GM21723 (cell line): ENCODE data around the gene NCF1.
"Not testable (repeated sequence)": the region's sequence is repeated elsewhere in the genome, so short reads cannot be mapped to it uniquely, and the experiment has no call there.

Experiments
- ATAC-seq: cut with Tn5 transposase; IDR thresholded peaks from one replicate; pipeline ENCODE4 v1.9.1; 2021; ENCODE audit warnings: mild to moderate bottlenecking, moderate library complexity; ENCODE audit not compliant: unreplicated experiment

The NCF1 gene

DNA sequence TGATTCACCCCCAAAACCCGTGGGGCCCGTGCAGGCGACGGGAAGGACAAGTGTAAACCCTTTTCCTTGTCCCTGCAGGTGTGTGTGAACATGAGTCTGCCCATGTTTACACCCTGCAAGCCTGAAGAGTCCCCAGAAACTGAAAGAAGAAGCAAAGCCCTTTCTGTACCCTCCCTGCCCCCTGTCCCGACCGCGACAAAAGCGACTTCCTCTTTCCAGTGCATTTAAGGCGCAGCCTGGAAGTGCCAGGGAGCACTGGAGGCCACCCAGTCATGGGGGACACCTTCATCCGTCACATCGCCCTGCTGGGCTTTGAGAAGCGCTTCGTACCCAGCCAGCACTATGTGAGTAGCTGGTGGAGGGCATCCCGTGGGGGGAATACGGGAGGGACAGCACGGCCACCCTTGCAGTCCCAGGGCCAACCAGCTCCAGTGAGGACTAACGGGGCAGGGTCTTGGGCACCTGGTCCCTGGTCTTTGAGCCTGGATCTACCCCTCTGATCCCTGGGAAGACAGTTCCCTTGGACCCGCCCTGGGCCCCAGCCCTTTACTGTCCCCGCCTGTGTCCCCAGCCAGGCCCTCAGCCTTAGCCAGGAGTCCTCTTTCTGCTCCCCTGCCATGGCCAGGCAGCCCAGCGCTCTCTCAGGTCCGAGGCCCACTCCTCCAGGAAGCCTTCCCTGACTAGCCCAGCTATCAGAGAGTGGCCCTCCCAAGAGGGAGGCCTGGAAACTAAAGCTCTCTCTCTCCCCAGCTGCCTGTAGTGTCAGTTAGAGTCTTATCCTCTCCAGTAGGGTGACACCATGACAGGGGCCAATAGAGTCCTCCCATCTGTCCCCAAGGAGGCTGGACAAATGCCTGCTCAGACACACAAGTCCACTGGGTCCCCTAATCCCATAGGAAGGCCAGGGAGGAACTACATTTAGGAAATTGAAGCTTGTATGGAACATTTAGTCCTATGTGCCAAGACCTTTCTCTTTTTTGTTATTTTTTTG lies at the start of gene NCF1:
NCF1 (plus strand) TSS at position 252 of the 991 bp plus-strand sequence; CDS start at position 273, 21 bp downstream.
- ATAC-seq, result peak; percentile 79

DNA sequence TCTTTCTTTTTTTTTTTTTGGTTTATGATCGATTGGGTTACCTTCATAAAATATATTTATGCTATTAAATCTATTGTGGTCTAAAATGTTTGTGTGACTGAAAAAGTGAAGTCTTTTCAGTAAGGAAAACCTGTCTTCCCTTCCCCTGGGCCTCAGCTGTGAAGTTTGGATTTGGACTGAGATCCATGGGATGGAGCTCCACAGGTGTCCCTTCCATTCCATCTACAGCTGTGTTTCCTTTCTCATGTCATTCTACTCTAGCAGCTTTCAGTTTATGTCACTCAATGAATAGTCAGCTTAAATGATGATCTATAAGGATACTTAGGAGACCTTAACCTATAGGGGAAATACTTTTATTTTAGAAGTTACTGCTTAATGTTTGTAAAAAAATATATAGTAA lies 48.0 kb upstream of the NCF1 start:
- ATAC-seq, result no peak

DNA sequence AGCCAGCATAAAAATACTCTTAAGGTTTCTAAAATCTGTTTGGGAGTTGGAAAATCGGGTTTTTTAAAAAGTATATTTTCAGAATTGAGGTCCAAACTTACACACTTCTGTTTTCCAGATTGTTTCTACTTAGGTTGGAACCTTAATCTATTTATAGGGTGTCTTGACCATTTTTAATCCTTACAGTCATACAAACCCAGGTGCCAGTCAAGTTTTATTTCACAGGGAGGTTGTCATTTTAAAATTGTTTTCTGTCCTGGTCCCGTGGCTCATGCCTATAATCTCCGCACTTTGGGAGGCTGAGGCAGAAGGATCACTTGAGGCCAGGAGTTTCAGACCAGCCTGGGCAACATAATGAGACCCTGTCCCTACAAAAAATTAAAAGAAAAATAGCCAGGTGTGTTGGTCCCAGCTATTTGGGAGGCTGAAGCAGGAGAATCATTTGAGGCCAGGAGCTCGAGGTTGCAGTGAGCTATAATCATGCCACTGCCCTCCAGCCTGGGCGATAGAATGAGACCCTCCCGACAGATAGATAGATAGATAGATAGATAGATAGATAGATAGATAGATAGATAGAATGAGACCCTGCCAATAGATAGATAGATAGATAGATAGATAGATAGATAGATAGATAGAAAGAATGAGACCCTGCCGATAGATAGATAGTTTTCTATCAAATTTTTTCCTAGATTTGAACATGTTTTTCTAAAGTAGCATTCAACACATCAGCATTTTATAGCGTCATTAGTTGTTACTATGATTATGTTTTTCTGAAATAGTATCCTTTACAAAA lies 47.3 kb upstream of the NCF1 start:
- ATAC-seq, result no peak

DNA sequence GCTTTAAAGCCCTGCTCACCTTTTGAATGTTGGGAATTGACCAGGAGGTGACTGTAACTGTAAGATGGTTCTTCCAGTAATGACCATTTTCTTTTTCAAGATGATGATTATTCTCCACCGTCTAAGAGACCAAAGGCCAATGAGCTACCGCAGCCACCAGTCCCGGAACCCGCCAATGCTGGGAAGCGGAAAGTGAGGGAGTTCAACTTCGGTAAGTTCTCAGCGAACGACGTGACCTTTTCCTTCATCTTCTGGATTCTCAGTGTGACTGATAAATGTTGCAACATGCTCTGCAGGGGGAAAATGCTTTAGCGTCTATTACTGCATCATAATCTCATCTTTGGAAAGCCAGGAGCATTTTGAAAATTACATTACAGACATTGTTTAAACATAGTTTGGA lies 45.1 kb upstream of the NCF1 start:
- not testable (repeated sequence) for ATAC-seq

DNA sequence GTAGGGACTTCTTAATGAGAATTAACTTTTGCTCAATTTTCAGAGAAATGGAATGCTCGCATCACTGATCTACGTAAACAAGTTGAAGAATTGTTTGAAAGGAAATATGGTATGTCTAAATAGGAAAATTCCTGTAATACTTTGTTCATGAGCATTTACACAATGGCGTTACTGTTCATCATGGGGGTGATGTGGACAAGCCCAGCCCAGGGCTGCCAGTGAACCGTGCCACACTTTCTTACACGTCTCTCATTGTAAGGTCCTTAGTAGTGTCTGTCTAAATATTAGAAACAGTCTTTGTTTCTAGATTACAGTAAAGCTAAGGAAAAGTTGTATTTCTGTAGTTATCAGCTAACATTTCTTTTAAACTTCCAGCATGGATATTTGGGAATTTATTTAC lies 43.6 kb upstream of the NCF1 start:
- not testable (repeated sequence) for ATAC-seq

DNA sequence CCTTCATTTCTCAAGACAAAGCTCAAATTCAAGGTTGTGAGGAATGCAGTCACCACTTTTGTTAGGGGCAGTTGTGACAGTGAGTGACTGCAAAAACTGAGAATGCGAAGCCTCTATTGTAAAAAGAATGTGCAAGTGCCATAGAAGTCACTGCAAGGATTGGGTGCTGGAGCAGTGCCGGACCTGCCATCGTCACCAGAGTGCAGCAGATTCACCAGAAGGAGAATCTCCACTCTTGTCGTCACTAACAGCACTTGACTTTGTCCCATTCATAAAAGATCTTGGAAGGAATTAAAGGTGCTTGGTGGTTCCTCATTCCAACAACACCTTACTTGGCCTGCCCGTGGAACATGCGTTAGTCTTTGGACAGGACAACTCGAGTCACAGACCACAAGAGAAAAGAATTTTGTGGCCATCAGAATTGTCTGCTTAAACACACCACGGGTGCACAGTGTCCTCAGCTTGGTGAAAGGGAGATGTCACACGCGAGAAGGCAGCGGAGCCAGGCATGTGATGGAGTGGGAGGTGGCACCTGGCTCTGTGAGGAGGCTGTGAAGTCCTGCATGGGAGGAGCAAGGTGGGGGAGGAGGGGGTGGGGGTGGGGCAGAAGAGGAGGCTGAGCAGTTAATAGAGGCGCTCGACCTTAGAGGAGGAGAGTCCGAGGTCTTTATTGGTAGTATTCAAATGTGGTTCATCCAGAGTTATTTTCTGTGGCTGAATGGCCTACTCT lies 33.7 kb upstream of the NCF1 start:
- not testable (repeated sequence) for ATAC-seq

DNA sequence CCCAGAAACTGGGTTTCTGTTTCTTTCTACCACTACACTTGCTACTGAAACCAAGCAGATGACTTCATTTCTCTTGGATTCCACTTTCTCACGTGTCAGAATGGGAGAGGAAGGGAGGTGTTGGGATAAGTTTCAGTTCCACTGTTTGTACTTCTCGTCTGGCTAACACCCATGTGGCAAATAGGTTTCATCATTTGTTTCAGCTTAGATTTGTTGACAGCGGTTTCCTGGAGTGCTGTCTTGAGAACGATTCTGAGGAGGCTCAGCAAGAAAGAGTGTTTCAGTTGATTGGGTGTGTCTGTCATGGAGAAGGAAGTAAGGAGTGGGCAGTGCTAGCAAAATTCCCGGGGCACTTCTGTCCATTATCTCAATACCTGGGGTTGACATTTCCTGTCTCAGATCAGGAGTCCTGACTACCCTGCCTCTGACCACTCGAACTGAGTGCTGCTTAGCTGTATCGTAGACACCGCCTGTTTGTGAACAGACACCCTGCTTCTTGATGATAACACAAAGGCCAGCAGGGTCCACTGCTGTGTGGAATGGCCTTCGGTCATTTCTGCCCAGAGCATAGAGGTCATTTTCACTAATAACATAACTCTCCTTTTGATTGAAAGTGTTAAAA lies 29.8 kb upstream of the NCF1 start:
- ATAC-seq, result not testable (repeated sequence)

DNA sequence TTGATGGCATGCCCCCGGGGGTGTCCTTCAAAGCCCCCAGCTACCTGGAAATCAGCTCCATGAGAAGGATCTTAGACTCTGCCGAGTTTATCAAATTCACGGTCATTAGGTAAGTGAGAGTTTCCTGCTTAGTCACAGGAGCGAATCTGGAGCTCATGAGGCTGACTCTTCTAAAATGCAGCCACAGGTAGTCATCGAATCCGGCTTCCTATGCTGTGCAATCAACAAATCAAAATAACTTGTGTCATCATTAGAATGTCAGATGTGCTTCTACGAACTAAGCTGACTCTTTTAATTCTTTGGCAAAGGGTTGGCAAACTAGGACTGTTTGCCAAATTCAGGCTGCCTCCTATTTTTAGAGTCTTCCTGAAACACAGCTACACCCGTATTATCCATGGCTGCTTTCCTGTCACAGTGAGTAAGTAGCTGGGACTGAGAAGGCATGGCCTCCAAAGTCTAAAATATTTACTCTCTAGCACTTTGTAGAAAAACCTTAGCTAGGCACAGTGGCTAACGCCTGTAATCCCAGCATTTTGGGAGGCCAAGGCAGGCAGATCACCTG lies 19.8 kb upstream of the NCF1 start:
- not testable (repeated sequence) for ATAC-seq

DNA sequence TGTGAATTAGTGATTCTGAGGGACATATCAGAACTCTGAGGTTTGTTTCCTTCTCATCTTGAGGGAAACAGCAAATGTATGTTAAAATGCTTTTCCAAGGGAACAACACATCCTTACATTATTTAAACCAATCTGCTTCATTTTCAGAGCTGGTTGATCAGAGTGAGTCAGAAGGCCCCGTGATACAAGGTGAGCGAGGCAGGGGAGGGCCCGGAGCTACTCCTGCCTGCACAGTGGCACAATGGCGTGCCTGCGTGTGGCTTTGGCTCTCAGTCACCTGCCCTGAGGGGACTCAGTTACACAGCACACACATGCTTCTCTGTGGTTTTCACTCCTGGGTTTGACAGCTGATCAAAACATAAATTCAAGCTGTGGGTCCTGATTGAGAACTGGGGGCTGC lies 17.1 kb upstream of the NCF1 start:
- not testable (repeated sequence) for ATAC-seq

DNA sequence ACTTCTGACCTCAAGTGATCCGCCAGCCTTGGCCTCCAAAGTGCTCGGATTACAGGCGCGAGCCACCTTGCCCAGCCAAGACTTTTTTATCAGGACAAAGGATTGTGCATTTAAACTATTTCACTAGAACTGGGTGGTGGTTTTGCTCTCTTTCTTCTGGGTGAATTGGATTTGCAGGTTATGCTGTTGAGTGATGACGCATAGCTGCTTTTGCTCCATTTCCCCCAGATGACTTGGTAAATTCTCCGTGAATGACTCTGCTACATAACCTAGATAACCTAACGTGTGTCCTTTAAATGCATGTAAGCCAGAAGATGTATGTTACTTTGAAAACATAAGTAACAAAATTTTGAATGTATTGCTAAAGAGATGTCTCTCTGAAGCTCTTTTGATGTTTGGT lies 15.5 kb upstream of the NCF1 start:
- not testable (repeated sequence) for ATAC-seq

DNA sequence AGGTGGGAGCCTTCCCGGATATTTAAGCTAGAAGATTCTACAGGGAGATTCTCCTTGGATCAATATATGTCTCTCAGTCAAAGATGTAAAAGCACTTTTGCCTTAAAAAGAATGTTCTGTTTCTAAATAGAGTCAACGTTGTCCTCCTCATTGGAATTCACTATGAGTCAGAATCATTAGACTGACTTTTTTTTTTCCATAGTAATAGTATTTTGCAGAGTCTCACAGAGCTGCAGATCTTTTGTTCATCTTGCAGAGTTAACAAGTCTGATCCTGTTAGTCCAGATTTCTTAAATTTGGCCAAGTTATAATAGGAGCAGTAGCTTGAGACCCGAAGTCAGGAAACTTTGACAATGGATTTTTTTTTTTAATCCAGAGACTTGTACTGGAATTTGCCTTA lies 14.8 kb upstream of the NCF1 start:
- not testable (repeated sequence) for ATAC-seq

DNA sequence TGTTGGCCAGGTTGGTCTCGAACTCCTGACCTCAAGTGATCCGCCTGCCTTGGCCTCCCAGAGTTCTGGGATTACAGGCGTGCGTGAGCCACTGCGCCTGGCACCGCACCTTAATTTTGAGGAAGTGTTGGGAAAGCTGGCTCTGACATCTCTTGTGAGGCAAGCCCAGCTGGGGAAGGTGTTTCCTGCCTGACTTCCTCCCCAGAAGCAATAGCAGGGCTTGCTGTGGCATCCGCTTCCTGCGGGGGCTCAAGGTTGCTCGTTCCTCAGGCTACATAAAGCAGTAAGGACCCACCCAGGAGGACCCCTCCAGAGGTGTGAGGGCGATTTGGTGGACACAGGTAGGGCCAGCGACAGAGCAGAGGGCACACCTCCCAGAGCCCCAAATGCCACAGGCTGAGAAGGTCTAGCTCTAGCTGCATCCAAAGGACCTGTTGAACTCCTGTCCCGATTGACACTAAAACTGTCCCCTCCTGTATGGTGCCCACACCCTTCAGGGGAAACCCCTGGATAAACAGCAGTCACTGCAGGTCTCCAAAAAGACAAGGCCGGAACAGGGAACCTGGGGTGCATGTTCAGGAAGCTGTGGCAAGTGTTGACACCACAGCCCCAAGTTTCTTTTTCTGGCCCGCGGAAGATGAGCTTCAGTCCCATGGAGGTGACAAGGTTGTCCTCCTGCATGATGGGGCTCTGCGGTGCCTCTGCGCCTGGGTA lies 8.4 kb upstream of the NCF1 start:
- ATAC-seq, result peak; percentile 43

DNA sequence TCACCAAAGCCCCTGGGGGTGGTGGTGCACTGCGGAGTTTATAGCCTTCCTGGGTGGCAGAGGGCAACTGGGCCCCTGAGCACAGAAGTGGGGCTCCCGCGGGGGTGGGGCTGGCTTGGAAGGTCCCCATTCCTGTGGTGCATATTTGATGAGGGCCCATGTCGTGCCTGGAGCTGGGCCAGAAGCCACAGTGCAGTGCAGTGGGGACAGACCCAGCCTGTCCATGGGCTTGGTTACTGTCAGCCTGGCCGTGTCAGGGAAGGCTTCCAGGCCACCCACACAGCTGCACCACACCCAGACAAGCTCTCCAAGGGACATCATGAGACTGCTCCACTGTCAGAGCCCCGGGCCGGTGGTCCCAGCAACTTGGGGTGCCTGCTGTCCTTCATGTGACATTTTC lies 7.3 kb upstream of the NCF1 start:
- ATAC-seq, result peak; percentile 41

DNA sequence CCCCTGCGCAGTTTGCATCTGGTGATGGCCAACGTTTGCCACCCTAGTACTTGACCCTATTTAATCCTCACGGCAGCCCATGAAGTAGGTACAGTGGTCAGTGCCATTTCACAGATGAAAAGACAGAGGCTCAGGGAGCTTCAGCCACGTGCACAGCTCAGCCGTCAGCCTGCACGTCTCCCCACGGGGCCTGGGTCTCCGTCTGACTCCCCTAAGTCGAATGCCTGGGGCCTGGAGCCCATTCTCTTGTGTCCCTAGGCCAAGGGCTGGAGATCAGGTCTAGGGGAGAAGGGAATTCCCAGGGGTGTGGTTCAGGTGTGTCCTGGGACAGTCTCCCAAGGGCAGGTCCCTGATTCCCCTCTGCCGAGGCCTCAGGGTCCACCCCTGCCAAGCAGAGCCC lies 6.8 kb upstream of the NCF1 start:
- ATAC-seq, result not testable (repeated sequence)

DNA sequence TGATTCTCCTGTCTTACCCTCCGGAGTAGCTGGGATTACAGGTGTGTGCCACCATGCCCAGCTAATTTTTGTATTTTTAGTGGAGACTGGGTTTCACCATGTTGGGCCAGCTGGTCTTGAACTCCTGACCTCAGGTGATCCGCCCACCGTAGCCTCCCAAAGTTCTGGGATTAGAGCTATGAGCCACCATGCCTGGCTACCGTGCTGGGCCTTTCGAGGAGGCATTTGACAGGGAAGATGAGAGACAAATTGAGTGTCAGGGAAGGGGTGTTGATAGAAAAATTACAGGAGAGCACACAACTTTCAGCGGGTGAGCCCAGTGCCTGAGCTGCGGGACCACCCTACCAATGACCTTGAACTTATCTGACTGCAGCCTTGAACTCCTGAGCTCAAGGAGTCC lies 3.7 kb upstream of the NCF1 start:
- ATAC-seq, result not testable (repeated sequence)

DNA sequence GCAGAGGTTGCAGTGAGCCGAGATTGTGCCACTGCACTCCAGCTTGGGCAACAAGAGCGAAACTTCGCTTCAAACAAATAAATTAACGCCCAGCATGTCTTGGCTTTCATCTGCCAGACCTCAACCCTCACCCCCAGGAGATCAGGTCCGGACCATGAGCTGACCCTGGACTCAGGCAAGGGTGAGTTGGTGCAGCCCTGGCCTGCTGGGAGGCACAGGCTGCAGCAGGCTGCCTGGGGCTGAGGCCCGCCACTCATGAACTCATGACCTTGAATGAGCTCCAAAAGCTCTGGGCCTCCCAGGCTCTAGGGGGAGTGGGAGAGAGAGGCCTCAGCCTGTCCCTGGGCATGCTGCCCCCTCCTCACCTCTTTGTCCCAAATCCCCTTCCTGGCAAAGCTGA lies 1.7 kb upstream of the NCF1 start:
- ATAC-seq, result not testable (repeated sequence)

DNA sequence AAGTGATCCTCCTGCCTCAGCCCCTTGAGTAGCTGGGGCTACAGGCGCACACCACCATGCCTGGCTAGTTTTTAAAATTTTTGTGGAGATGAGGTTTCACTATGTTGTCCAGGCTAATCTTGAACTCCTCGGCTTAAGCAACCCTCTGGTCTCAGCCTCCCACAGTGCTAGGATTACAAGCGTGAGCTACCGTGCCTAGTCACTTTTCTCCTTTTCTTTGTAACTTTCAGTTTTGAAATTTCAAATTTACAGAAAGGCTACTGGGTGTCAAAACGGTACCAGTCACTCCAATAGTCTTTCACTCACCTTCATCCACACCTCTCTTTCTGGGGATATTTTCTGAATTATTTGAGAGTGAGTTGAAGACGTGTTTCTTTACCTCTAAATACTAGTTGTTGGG lies 1.3 kb downstream of the NCF1 start:
- peak; percentile 30 for ATAC-seq

DNA sequence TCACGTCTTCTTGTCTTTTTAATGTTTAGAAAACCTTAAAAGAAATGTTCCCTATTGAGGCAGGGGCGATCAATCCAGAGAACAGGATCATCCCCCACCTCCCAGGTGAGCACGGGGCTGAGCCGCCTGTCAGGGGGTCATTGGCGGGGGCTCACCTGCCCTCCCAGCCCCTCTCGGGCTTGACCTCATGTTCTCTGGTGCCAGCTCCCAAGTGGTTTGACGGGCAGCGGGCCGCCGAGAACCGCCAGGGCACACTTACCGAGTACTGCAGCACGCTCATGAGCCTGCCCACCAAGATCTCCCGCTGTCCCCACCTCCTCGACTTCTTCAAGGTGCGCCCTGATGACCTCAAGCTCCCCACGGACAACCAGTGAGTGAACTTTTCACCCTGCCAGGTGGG lies 5.2 kb downstream of the NCF1 start:
- ATAC-seq, result not testable (repeated sequence)

DNA sequence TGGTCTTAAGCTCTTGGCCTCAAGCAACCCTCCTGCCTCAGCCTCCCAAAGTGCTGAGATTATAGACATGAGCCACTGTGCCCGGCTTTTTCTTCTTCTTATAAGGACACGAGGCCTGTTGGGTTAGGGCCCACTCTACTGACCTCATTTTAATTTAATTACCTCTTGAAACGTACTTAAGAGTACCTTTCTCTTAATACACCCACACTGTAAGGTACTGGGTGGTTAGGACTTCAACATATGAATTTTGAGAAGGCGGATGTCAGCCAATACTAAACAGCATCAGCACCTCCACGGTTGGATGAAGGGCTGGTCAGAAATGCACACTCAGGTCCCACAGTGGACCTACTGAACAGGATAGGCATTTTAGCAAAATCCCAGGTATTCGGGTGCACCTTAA lies 7.9 kb downstream of the NCF1 start:
- ATAC-seq, result not testable (repeated sequence)

DNA sequence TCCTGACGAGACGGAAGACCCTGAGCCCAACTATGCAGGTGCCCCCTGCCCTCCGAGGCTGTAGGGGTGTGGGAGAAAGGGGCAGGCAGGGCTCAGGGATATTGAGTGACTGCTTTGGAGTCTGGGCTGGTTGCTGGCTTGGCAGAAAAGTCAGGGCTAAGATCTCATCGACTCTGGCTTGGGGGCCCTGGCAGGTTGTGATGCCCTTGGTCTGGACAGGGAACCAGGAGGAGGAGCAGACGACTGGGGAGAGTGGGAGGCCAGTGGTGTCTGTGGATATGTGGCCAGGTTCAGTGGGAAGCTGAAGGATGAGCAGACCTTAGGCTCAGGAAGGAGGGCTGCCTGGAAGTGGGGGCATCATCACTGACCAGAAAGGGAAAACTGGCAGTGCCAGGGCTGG lies 9.8 kb downstream of the NCF1 start:
- not testable (repeated sequence) for ATAC-seq
